Right lobe of liver (tissue), 4 donors: ENCODE data around the gene SEMA3B.

ENCODE experiments used
- CTCF ChIP-seq, 4 donors: fragments of 200-600 bp in 3 of 4; fragments of 450-650 bp in 1 of 4; IDR thresholded peaks; one replicate each; pipeline versions ENCODE4 v1.5.1 to v1.8.0; 2016 to 2022; ENCODE audit warnings: antibody characterized with exemption in 4 of 4, mild to moderate bottlenecking in 2 of 4
- POLR2A ChIP-seq: fragments of 450-650 bp; IDR thresholded peaks from one replicate; pipeline ENCODE4 v1.6.1; 2017; ENCODE audit warnings: antibody characterized with exemption, mild to moderate bottlenecking
- donor health status: DM: no; HTN: no; CAD: no.
- donor health status: DM: no; HTN: no; CAD: no.
- donor health status: DM: no; HTN: yes; CAD: no.

DNA sequence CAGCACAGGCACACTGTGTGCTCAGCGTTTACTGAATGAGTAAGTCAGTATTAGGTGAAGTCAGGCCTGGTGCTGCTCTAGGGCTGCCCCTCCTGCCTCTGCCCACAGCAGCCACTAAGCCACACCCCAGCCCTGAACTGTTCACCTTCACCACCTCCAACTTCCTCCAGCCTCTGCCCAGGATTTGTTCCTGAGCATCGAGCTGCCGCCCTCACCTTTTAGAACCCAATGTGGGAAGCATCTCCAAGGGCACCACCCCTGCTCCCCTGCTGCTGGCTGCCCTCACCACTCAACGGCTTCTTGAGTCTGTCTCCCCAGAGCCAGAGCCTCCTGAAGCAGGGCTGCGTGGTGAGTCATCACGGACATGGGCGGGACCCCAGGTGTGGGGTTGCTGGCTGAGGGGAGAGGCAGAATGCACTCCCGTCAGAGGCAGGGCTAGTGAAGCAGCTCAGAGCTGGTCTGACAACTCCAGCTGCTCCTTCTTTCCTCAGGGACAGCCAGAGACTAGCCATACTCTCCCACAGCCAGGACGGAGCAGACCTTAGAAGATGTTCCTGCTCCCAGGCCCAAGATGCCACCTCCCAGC, 47.8 kb downstream of the SEMA3B start:
- TF ChIP-seq CTCF (IDR thresholded peaks at IDR 0.05) (no peak), POLR2A (no peak)
